Measurements from ENCODE around the gene ARRDC5. TPM values are rescaled to one million over a fixed set of nuclear protein-coding genes. Genes with fewer than 3 reads are reported as not detected.

Gene ARRDC5
- total RNA-seq, 1 experiment from 2014 or later: not detected

- Histone ChIP-seq H3K27ac (ENCODE audit: insufficient read length, low read depth, low read length) (no peak overlapping the region), H3K79me2 (ENCODE audit: insufficient read depth, low read length) (peaks cover 16% of the 10 kb centered on the region; the same call in 1 of the 2 replicates), H2BK20ac (ENCODE audit: low read depth, low read length, poor library complexity, severe bottlenecking) (no peak overlapping the region), H3K18ac (ENCODE audit: insufficient read length, low read depth, low read length) (no peak overlapping the region), H3K79me1 (ENCODE audit: insufficient read depth, low read depth, low read length, poor library complexity, severe bottlenecking) (no peaks in the 10 kb centered on the region), H4K91ac (ENCODE audit: insufficient read length, low read depth, low read length) (no peak overlapping the region), H3T11ph (ENCODE audit: low read length) (no peak overlapping the region), H3K56ac (ENCODE audit: insufficient read length, low read depth, low read length) (no peak overlapping the region), H2BK15ac (ENCODE audit: low read depth, low read length) (no peak overlapping the region), H3K9ac (ENCODE audit: extremely low read depth, insufficient read length, low read length) (peak overlapping the region; percentile 63), H3K14ac (ENCODE audit: insufficient read depth, low read length) (no peak overlapping the region), H3K9me3 (ENCODE audit: control insufficient read depth, low read depth, low read length) (no peaks in the 10 kb centered on the region), H4K5ac (ENCODE audit: insufficient read length, low read depth, low read length) (no peak overlapping the region), H3K4me2 (ENCODE audit: insufficient read depth, insufficient read length, low read length) (peak overlapping the region; percentile 74), H3K23ac (ENCODE audit: insufficient read length, low read depth, low read length) (no peak overlapping the region), H2BK120ac (ENCODE audit: low read depth, low read length, poor library complexity, severe bottlenecking) (no peak overlapping the region), H3K4me1 (ENCODE audit: insufficient read depth, low read length) (no peaks in the 10 kb centered on the region; the same call in 1 of the 2 replicates), H3K27me3 (ENCODE audit: insufficient read depth, low read length) (no peaks in the 10 kb centered on the region), H3K4ac (ENCODE audit: low read depth, low read length) (no peak overlapping the region), H3K23me2 (ENCODE audit: insufficient read length, low read depth, low read length, poor library complexity, severe bottlenecking) (peaks cover 7% of the 10 kb centered on the region), H2BK5ac (ENCODE audit: insufficient read length, low read length) (no peak overlapping the region), H2AK5ac (ENCODE audit: insufficient read length, low read length) (no peak overlapping the region), H2AFZ (ENCODE audit: low read length) (no peak overlapping the region), H2BK12ac (ENCODE audit: insufficient read length, low read depth, low read length) (no peak overlapping the region), H4K8ac (replicated peaks; ENCODE audit: insufficient read length, low read depth, low read length) (no peak overlapping the region), H4K20me1 (ENCODE audit: control insufficient read depth, insufficient read depth, insufficient read length) (peaks cover 4% of the 10 kb centered on the region)
- WGBS (ENCODE audit: extremely low coverage, insufficient read length, low lambda C conversion rate): no CpG with 5 or more reads among the region's 23 CpGs
- DNase-seq: no peak
- peaks cover 24% of the 10 kb centered on the region for H3K27me3 Mint-ChIP-seq (ENCODE audit: low read depth)
- peaks cover 34 to 35% of the 10 kb centered on the region in 2 experiments for H3K4me1 Mint-ChIP-seq
- peaks cover 12 to 51% (median 39%) of the 10 kb centered on the region in 3 experiments; a peak in 6 of 7 replicates for H3K36me3 Mint-ChIP-seq (ENCODE audit: insufficient read depth in 1 of 3, low read depth in 3 of 3)
- peak overlapping the region in 1 of 3 experiments; percentile 87; a peak in 1 of 7 replicates for H3K27ac Mint-ChIP-seq
- H3K9me3 Mint-ChIP-seq: no peaks in the 10 kb centered on the region
- TF ChIP-seq, protein P1, sequence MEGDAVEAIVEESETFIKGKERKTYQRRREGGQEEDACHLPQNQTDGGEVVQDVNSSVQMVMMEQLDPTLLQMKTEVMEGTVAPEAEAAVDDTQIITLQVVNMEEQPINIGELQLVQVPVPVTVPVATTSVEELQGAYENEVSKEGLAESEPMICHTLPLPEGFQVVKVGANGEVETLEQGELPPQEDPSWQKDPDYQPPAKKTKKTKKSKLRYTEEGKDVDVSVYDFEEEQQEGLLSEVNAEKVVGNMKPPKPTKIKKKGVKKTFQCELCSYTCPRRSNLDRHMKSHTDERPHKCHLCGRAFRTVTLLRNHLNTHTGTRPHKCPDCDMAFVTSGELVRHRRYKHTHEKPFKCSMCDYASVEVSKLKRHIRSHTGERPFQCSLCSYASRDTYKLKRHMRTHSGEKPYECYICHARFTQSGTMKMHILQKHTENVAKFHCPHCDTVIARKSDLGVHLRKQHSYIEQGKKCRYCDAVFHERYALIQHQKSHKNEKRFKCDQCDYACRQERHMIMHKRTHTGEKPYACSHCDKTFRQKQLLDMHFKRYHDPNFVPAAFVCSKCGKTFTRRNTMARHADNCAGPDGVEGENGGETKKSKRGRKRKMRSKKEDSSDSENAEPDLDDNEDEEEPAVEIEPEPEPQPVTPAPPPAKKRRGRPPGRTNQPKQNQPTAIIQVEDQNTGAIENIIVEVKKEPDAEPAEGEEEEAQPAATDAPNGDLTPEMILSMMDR (conservative IDR thresholded peaks at IDR 0.05): no peak
- peak overlapping the region; percentile 79 to 89 for H3K4me3 Mint-ChIP-seq
Measured at GRCh38 chr19:4910594-4911281, 8.0 kb upstream of the ARRDC5 start.

Measured in H9 (cell line).